HuH-7 (cell line): Measurements from ENCODE around the gene SYCE3.
"Not testable (repeated sequence)": the region's sequence is repeated elsewhere in the genome, so short reads cannot be mapped to it uniquely, and the experiment has no call there.

Experiments
- DNase-seq: peaks from one replicate; pipeline ENCODE4 v3.0.0; 2011; ENCODE audit warnings: low spot score

Gene SYCE3

DNA sequence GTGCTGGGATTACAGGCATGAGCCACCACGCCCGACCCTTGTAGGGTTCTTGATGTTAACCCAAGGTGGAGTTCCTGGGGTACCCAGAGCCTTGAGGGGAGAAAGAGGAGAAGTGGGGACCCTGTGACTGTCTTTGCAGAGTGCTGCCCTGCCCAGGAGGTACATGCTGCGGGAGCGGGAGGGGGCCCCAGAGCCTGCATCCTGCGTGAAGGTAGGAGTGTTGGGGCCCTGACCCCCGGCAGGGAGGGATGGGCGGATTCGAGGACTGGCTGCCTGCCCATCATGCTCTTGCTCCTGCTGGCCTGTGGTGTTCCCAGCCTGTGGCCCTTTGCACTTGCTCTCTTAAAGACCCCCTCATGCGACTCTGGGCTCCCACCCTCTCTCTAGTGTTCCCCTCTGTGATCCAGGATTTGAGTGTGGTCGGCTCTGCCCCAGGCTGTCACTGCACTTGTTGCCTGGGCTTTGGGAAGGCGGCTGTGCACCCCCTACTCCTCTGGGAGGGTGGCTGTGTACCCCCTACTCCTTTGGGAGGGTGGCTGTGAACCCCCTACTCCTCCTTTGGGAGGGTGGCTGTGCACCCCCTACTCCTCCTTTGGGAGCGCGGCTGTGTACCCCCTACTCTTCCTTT is 41.8 kb downstream of the SYCE3 start:
- DNase-seq = no peak

DNA sequence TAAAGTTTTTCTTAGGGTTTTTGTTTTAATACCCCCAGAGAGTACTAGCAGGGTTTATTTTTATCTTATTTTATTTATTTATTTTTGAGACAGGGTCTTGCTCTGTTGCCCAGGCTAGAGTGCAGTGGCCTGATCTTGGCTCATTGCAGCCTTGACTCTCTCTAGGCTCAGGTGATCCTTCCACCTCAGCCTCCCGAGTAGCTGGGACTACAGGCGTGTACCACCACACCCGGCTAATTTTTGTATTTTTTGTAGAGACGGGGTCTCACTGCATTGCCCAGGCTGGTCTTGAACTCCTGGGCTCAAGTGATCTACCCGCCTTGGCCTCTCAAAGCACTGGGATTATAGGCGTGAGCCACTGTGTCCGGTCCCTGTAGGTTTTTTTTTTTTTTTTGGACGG is 42.5 kb downstream of the SYCE3 start:
- DNase-seq = not testable (repeated sequence)

DNA sequence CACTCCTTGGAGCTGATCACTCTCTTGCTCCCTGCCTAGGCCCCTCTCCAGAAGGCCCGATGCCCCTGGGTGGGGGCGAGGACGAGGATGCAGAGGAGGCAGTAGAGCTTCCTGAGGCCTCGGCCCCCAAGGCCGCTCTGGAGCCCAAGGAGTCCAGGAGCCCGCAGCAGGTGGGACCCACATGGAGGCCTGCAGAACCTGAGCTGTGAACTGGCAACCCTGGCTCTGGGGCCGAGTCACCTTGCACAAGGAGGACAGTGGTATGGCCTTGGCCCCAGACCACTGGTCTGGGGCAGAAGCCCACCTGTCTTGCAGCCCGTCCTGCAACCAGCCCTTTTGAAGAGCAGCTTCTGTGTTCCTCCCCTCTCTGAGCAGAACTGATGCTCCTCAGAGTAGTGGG is 43.6 kb downstream of the SYCE3 start:
- no peak for DNase-seq

DNA sequence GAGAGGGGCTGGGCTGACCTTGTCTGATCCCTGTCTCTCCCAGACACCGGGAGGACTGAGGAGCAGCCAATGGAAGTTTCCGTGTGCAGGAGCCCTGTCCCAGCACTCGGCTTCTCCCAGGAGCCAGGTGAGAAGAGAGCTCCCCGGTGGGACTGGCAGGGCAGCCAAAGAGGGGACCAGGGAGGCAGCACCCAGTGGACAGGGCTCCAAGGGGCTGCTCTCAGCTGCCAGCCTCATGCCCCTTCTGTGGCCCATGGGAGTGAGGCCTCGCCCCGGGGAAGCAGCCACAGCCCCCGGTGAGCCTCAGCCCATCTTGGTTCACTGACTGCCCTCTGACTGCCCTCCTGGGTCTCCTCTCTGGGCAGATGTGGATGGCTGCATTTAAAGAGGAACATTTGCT is 44.1 kb downstream of the SYCE3 start:
- DNase-seq = no peak

DNA sequence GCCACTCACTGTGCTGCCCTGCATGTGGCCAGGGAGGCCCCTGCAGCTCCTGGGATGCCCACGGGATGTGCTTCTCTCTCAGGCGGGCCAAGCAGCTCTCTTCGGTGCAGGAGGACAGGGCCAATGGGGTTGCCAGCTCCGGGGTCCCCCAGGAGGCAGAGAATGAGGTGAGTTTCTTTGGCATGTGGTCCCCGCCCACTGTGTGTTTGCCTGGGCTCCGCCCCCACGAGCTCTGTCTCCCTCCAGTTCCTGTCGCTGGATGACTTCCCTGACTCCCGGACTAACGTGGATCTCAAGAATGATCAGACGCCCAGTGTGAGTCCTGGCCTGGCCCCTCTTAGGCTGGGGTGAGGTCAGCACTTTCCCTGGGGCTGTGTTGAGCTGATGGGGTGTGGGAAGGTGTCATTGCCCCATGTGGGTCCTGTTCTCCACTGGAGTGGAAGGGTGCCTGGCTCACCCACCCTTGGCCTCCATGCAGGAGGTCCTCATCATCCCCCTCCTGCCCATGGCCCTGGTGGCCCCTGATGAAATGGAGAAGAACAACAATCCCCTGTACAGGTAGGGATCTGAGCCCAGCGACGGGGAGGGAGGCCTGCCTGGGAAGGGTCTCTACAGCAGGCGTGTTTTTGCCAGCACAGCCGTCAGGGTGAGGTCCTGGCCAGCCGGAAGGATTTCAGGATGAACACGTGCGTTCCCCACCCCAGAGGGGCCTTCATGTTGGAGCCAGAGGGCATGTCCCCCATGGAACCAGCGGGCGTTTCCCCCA is 45.0 kb downstream of the SYCE3 start:
- DNase-seq = no peak

DNA sequence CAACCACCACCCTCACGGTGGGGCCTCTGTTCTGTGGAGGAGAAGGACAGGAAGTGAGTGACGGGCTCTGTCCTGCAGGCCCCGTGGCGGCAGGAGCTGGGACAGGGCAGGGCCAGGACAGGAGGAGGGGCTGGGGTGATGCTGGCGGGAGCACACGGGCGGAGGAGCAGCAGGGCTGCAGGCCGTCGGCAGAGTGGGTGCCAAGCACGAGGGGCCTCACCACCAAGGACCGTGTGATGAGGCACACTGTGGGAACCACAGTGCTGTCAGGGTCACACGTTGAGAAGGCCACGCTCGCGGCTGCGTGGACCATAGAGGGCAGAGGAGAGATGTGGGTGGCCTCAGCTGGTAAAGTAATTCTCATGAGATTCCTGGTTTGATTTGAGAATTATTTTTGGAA is 45.8 kb downstream of the SYCE3 start:
- no peak for DNase-seq

DNA sequence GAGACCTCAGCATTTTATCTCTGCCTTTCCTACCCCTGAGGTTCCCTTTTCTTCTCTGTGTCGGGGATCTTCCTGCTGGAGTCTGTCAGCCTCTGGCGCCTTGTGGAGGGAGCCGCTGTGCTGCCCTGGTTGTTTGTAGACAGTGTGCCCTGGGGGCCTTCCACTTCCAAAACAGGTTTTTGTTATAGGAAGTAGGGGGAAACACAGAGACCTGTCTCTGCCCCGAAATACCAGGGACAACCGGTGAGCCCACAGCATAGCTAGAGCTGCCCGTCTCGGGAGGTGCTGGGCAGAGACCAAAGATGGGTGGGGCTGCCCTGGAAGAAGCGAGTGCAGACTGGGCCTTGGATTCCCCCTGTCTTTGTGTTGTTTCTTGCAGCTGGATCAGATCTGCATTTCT is 46.7 kb downstream of the SYCE3 start:
- no peak for DNase-seq

DNA sequence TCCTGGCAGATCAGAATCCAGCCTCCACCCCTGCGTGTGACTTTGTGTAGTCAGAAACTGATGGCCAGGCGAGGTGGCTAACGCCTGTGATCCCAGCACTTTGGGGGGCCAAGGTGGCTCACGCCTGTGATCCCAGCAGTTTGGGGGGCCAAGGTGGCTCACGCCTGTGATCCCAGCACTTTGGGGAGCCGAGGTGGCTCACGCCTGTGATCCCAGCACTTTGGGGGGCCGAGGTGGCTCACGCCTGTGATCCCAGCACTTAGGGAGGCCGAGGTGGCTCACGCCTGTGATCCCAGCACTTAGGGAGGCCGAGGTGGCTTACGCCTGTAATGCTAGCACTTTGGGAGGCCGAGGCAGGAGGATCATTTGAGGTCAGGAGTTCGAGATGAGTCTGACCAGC is 49.5 kb downstream of the SYCE3 start:
- DNase-seq = no peak

DNA sequence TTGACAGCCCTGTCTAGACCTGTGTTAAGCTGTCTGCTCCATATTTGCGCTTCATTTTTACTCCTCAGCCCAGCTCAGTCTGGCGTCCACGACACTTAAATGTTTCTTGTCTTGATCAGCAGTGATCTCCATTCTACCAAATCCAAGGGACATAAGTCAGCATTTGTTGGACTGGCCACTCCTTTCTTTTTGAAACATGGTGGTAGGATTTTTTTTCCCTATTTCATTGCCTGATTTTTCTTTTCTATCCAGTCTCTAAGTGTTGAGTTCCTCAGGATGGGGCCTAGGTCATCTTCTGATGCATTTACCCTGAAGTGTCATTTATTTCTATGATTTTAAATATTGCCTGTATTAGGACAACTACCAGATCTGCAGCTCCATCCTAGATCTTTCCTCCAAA is 53.8 kb downstream of the SYCE3 start:
- no peak for DNase-seq

DNA sequence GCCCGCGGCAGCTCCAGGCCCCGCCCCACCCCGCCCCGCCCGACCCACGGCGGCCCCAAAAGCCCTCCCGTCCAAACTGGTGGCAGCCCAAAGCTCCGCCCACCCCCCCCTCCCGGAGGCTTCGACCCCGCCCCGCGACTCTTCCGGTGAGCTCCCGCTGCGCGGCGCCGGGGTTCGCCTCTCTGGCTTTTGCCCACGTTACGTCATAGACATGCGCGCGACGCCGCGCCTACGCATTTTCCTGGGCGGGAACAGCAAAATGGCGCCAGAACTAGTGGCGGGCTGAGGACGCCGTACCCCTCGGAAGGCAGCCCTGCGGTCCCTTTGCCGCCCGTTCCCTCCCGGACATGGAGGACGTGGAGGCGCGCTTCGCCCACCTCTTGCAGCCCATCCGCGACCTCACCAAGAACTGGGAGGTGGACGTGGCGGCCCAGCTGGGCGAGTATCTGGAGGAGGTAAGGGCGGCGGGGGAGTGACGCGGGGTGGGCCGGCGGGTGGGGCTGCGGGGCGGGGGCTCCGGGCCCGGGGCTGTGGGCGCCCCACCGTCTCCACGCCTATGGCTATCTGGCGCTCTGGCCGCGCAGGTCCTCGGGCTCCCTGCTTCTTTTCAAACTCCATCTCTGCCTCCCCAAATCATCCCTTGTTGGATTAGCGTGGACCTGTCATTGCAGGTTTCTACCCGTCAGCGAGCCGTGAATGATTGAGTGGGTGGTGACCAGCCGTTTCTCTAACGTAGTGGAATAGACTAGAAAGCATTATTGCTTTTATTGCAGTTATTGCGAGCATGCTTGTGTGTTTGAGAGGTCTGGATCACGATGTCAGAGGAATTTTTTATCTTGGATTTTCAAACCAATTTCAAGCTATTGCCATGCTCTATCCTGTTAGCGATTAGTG is 54.5 kb downstream of the SYCE3 start, which contains the start of gene NCAPH2:
TSS of gene NCAPH2 (plus strand) at position 234 of the 894 bp plus-strand sequence. CDS start at position 348, 114 bp downstream.
- peak; percentile 99 for DNase-seq

DNA sequence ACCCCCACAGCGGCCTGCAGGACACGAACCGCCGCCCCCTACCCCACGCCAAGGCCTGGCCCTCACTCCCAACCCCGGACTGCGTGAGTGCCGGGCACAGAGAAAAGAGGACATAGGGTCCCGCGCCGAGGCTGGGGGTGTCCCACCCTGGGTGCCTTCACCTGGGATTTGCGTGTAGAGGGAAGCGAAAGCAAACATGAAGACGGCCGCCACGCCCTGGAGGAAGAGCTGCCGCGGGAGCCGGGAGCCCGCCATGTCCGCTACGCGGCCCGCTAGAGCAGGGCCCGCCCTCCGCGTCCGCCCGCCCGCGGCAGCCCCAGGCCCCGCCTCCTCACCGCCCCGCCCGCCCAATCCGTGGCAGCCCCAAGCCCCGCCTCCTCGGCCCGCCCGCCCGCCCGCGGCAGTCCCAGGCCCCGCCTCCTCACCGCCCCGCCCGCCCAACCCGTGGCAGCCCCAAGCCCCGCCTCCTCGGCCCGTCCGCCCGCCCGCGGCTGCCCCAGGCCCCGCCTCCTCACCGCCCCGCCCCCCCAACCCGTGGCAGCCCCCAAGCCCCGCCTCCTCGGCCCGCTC is 55.2 kb downstream of the SYCE3 start, which contains the start of gene LMF2:
TSS of gene LMF2 (minus strand) at position 282 of the 570 bp plus-strand sequence. CDS start at position 255, 27 bp downstream.
- peak; percentile 93 for DNase-seq

DNA sequence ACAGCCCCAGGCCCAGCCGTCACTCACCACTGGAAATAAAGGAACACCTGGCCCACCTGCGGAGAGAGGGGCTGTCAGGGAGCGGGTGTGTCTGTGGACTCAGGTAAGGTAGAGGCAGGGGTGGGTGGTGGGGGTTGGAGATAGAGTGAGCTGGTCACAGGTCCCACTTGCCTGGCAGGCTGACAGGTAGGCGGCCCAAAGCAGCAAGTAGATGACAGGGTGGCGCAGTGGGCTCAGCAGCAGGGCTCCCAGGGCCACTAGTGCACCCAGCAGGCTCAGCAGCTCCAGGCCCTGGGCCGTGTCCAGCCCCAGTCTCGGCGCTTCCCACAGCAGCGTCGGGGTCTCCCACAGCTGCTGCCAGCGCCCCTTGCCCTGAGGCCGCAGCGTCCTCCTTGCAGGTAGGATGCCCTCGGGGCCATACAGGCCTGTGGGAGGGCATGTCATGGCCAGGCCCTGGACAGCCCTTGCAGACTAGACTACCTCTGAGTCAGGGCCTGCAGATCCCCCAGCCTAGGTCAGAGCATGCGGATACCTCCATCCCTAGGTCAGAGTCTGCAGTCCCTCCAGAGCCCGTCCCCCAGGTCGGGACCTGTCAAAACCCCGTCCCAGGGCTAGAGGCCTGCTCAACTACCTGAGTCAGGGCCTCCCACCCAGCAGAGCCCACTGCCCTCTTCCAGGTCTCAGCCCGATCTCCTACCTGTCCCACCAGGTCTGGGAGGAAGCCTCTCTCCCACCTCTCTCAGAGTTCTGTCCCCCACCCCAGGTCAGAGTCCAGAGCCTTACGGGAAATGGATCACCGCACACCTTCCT is 55.9 kb downstream of the SYCE3 start:
- DNase-seq = no peak

DNA sequence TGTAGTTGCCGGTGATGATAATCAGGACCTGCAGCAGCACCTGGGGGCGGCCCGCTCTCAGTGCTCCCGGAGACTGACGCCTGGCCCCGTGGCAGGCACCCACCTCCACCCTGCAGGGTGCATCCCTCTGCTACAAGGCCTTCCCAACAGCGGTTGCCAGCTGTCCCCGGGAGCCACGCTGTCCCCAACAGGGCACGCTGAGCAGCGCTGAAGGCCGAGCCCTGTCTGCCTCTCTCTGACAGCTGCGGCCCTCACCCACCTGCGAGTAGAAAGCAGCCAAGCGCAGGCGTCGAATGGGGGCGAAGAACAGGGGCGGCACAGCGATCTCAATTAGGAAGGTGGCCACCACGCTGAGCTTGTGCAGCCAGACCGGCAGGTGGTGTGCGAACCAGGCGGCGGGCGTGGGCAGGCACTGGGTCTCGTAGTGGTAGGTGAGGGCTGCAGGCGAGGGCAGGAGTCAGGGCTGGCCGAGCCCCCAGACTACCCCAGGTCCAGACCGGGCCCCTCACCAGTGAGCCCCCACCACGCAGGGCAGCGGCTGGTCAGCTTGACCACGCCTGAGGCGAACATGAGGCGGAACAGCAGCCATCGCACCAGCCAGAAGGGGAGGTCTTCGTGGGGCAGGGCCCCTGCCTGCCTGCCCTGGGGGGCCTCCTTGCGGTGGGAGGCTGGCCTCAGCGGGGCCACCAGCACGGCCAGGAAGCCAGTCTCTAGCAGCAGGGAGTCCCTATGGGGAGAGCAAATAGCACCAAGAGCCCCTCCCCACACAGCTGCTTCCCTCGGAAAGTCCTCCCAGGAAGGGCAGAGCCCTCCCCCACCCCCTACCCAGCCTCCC is 56.7 kb downstream of the SYCE3 start:
- DNase-seq = no peak

DNA sequence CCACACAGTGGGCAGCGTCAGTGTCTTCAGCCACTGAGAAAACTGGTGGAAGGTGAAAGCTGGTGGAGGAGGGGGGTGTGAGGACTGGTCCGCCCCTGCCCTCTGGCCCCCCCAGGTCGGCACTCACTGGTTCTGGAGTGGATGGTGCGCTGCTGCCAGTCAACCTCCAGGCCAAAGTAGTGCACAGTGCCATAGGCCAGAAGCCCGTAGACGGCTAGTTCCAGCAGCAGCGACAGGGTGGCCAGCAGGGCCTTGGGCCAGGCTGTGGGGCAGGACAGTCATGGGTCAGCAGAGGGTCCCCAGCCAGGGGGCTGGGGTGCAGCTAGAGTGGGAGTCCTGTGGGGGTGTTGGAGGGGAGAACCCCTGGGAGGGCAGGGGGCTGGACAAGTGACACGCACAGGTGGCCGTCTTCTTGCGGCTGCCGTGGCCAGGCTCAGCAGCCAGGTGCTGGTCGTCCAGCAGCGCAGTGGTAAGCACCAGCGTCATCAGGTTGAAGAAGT is 57.4 kb downstream of the SYCE3 start:
- DNase-seq = no peak

DNA sequence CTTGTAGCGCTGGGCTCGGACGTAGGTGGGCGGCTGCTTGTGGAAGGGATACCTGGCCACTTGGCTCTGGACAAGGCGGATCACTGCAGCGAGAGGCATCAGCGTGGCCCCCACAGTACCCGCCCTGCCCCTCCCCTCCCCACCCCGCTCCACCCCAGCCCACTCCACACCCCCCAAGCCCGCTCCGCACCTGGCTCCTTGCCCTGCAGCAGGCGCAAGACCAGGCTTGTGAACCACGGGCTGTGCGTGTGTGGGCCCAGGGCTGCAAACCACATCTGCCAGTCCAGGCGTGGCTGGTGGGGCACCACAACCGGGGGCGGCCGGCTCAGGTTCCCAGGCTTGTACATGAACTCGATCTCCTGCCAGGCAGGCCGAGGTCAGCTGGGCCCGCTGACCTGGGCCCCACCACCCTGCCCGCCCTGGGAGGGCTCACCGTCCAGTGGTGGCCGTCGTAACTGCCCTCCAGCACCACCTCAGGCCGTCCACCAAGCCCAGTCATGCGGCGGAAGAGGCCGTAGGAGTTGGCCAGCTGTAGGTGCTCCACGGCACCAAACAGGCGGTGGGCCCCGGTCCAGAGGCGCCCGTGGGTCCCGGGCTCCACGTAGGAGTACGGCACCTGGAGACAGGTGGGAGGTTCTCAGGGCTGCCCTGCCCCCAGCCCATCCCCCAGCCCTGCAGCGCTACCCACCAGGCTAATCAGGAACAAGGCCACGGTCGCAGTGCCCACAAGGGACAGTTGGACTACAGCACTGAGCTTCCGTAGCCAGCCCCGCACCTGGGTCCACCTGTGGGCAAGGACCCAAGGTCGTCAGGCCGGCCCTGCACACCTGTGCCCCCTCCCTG is 58.1 kb downstream of the SYCE3 start:
- DNase-seq = no peak

DNA sequence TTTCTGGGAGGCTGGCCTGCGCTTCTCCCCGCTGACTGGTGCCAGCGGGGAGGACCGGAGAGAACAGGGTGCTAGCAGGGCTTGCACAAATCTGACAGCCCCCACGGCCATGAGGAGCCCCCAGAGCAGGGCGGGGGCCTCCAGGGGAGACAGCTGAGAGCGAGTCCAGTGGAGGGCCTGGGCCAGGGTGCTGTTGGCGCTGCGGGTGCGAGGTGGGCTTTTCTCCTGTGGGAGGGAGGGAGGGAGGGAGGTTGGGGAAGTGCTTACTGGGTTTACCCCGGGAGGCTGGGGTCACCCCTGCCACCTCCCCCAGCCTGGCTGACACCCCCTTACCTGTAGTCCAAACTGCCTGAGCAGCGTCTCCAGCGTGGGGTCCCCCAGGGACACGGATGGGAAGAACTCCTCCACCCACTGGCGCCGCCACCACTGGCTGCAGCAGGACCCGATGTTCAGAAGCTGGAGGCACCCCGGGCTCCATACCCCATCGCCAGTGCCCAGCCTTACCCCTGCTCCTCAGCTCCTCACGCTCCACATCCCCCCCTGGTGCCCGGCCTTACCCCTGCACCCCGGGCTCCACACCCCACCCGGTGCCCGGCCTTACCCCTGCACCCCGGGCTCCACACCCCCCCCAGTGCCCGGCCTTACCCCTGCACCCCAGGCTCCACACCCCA is 59.1 kb downstream of the SYCE3 start:
- DNase-seq = no peak

DNA sequence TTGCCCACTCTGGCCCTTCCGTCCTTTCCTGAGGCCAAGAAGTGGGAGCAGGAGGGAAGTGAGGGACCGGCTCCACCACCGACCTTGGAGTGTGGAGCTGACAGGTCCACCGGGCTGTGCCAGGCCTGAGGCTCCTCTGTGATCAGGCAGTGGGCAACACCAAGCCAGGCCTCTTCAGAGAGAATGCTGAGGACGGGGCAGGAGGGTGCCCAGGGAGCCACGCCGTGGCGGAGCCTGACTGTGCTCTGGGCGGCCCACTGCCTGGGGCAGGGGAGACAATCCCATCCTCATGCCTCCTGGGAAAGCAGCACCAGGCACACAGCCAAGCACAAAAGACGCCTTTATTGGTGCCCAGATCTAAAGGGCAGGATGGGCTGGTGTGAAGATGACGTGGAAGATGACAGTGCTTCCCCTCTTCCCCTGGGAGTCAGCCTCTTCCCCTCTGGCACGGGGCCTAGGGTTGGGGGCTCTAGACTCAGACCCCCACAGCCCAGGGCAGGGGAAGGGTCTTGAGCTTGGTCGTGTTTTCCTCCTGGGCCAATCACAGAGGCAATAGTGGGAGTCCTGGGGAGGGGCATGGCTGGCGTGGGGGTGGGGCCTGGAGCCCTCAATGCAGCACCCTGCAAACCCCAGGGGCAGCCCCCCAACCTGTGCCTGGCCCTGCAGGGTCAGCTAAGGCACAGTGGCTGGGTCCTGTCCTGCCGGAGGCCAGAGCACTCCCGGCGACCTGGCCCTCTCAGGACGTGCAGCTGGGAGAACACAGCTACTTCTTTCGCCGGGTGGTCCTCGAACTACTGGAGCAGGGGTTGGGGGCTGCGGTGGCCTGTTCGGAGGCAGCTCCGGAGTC is 59.9 kb downstream of the SYCE3 start:
- DNase-seq = no peak

DNA sequence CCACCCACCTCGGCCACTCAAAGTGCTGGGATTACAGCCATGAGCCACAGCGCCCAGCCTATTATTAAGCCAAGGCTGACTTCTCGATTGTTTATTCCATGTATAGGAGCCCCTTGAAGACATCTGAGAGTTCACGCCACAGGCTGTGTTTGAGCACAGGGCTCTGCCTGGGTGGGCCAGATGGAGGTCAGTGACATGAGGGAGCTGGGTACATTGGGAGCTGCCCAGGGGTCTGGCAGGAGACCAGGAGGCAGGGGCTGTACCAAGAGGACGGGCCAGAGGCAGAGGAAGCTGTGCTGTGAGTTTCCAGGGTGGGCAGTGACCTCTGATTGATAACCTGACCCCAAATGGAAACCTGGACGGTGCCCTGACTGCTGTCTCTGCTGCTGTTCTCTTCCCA is 60.6 kb downstream of the SYCE3 start:
- no peak for DNase-seq
